Retina (tissue), 1 donor: Measurements from ENCODE around the gene SLC27A1.
"Not testable (repeated sequence)": the region's sequence is repeated elsewhere in the genome, so short reads cannot be mapped to it uniquely, and the experiment has no call there.

Source experiments
- DNase-seq: peaks from one replicate; pipeline ENCODE4 v3.0.0-alpha.2; 2016

Gene SLC27A1

DNA sequence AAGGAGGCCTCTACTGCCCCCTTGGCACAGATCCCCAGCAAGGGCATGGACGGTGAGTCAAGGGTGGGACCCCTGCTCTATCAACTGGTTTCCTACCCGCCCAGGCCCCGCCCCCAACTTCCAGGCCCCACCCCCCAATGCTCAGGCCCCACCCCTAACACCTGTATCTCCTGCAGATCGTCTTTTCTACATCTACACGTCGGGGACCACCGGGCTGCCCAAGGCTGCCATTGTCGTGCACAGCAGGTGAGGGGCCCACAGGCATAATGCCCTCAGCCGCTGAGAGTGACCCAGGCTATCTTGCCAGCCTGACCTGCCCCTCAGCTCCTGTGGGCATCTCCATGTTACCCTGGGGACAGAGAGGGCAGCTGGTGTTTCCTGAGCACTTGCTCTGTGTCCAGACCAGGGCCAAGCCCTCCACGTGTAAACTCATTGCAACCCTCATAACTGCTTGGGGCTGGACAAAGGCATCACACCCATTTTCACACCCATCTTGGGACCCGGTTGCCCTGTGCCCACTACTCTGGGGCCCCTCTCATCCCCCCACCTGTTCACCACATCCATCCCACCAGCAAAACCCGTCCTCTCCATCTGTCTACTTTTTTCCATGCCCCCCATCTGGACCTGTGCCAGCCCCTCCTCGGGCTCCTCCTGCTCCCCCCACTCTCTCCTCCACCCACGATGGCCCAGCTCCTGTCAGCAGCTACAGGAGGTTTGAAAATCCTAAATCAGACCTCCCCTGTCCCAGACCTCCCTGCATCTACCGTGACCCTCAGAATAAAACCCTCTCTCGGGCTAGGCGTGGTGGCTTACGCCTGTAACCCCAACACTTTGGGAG is 17.2 kb downstream of the SLC27A1 start:
- no peak for DNase-seq

DNA sequence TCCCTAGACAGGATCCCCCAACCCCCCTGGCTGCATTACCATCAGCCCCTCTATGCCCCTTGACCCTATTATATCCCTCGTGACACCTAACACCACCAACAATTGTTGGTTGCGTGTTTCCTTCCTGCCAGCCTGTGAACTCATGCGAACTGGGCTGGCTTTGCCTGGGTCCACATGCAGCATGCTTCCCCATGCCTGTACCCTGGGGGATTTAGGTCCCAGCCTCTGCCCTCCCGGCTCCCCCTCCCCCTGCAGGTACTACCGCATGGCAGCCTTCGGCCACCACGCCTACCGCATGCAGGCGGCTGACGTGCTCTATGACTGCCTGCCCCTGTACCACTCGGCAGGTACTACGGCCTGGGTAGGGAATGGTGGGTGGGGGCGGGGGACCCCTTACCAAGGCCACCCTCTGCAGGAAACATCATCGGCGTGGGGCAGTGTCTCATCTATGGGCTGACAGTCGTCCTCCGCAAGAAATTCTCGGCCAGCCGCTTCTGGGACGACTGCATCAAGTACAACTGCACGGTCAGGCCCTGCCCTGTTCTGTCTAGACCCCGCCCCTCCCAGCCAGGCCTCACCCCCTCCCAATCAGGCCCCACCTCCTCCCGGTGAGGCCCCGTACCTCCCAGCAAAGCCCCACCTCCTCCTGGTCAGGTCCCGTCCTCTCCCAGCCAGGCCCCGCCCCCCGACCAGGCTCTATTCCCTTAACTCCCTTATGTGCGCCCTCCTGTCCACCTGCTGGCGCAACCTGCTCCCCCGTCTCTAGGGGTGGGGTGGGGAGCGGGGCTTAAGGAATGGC is 18.5 kb downstream of the SLC27A1 start:
- no peak for DNase-seq

DNA sequence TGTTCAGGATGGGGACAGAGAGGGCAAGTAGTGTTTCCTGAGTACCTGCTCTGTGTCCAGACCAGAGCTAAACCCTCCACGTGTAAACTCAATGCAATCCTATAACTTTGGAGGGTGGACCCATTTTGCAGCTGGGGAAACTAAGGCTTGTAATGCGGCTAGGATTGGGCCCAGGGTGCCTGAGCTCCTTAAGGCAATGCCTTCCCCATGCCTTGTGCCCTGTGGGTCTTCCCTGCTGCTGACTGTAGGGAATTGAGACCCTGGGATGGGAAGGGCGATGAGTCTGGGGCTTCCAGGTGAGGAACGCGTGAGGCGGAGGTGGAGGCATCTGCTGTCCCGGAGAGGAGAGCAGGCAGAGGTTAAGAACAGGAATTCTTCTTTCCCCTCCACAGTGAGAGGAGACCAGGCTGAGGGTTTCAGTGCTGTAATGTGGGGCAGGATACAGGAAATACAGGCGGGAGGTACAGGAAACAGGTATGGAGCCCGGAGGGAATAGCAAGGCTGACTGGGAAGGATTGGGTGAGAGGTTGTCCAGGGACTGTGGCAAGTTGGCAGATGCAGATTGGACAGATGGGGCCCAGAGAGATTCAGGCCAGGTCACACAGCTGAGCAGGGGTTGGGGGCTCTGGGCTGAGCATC is 19.2 kb downstream of the SLC27A1 start:
- no peak for DNase-seq

DNA sequence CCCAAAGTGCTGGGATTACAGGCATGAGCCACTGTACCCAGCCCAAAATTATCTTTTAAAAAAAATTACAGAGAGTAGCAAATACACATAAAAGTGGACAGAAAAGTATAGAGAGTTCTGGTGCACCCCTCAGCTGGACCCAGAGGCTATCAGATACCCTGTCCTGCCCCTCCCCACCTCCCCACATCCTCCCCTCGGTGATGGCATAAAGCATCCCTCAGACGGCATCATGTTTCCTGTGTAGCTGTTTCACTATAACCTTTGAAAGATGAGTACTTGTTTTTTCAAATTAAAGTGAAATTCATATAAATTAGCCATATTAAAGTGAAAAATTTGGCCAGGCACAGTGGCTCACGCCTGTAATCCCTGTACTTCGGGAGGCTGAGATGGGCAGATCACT is 20.1 kb downstream of the SLC27A1 start:
- no peak for DNase-seq

DNA sequence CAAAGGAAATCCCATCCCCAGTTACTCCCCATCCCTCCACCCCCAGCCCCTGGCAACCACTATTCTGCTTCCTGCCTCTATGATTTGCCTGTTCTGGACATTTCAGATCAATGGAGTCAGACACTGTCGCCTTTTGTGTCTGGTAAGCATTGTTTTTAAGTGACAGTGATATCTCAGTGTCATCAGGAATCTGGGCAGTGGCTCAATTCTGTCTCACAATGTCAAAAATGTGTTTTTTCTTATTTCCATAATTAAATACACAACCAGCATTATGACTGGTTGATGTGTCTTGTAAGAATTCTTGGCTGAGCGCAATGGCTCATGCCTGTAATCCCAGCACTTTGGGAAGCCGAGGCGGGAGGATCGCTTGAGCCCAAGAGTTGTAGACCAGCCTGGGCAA is 21.0 kb downstream of the SLC27A1 start:
- no peak for DNase-seq

DNA sequence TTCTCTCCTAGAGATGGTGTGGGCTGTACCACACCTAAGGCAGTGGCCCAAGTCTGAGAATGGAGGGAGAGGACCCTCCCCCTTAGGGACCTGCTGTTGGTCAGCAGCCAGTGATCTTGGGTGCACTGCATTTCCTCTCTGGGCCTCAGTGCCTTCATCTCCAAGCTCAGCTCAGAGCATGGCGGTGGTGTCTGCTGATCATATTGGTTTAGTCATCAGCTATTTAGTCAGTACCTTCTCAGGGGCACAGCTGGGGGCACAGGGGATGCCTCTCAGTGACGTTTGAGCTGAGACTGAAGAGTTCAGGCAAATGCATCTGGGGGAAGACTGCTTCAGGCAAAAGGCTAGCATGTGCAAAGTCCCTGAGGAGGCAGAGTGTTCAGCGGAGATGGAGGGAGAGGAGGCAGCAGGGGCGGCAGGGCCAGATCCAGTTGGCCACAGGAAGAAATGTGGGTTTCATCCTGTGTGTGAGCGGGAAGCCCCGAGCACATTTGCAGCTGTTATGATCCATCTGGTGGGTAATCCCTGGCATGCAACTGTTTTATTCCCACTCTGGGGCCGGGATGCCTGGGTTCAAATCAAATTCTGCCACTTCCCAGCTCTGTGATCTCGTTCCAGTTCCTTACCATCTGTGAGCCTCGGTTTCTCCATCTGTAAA is 25.4 kb downstream of the SLC27A1 start:
- no peak for DNase-seq

DNA sequence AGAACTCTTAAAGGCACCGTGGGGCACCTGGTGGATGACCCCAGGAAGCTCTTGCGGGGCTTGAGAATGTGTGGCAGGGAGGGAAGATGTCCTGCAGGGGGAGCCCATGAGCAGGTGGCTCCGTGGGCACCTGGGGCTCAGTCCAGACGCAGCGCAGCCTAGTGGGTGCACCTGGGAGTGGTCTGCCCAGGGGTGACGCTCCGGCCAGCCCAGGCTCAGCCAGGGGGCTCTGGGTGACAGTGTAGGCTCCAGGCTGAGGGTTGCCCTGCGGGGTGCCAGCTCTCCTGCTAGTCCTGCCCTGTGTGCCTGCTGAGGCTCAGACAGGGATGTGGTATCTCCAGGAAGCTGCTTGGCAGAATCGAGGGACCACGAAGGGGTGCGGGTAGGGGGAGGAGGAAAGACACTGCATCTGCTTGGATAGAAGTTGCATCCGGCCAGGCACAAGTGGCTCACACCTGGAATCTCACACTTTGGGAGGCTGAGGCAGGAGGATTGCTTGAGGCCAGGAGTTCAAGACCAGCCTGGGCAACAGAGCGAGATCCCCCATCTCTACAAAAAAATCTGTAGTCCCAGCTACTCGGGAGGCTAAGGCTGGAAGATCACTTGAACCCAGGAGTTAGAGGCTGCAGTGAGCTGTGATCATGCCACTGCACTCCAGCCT is 26.1 kb downstream of the SLC27A1 start:
- peak; percentile 70 for DNase-seq

DNA sequence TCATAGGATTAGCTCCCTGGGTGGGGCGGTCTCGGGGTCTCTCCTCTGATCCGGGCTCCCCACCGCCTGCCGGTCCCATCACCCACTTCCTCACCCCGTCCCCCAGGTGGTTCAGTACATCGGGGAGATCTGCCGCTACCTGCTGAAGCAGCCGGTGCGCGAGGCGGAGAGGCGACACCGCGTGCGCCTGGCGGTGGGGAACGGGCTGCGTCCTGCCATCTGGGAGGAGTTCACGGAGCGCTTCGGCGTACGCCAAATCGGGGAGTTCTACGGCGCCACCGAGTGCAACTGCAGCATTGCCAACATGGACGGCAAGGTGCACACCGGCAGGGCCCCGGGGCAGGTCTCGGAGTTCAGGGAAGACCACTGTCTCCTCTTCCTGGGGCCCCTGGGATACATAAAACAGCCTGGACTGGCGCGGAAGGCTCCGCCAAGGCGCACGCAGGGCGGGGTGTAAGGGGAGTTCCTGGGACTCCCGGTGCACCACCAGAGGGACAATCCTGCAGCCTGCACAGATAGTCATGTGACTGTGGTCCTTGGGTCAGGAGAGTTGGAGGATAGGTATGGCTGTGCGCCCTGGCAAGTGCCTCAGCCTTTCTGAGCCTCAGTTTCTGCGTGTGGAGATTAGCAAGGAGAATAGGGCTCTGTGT is 26.9 kb downstream of the SLC27A1 start:
- no peak for DNase-seq

DNA sequence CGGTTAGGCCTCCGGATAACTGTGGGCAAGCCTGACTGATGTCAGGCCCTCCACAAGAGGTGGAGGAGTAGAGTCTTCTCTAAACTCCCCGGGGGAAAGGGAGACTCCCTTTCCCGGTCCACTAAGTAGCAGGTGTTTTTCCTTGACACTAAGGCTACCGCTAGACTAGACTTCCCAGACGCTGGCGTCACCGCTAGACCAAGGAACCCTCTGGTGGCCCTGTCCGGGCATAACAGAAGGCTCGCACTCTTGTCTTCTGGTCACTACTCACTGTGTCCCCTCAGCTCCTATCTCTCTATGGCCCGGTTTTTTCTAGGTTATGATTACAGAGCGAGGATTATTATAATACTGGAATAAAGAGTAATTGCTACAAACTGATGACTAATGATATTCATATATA is 28.7 kb downstream of the SLC27A1 start:
- DNase-seq: not testable (repeated sequence)

DNA sequence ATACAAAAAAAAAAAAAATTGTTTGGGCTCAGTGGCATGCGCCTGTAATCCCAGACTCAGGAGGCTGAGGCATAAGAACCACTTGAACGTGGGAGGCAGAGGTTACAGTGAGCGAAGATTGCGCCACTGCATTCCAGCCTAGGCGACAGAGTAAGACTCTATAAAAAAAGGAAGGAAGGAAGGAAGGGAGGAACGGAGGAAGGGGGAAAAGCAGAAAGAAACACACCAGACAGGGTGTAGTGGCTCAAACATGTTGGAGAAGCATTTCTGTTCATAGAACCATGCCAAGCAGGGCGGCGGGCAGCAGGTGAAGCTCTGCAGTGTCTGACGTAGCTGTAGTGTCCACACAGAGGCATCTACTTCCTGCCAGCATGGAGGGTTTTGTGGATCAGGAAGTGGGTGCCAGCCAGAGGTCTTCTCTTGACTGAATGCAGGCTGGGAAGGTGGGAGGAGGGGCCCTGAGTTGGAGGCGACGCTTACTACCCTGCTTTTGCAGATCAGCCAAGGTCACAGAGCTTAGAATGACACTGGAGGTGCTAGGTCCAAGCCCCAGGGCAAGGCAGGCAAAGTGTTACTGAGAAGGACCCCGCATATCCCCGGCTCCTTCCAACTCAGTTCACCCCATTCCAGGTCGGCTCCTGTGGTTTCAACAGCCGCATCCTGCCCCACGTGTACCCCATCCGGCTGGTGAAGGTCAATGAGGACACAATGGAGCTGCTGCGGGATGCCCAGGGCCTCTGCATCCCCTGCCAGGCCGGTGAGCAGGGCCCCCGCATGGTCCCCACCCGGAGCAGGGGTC is 29.5 kb downstream of the SLC27A1 start:
- DNase-seq: no peak

DNA sequence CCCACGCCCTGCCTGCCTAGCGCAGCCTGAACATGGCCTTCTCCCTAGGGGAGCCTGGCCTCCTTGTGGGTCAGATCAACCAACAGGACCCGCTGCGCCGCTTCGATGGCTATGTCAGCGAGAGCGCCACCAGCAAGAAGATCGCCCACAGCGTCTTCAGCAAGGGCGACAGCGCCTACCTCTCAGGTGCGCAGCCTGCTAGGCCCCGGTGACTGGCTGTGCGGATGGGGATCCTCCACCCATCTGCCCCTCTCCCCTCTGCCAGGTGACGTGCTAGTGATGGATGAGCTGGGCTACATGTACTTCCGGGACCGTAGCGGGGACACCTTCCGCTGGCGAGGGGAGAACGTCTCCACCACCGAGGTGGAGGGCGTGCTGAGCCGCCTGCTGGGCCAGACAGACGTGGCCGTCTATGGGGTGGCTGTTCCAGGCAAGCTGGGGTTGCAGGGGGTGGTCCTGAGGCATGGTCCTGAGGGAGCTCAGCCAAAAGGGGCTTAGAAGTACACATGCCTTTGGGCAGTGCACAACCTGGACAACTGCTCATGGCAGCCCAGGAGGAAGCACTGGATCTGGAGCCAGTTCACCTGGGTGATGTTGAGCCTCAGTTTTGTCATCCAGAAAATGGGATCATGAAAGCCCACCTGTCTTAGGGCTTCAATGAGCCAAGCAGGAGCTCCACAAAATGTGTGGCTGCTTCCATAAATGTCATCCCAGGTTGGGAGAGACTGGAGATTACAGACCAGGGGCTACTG is 30.3 kb downstream of the SLC27A1 start:
- no peak for DNase-seq

DNA sequence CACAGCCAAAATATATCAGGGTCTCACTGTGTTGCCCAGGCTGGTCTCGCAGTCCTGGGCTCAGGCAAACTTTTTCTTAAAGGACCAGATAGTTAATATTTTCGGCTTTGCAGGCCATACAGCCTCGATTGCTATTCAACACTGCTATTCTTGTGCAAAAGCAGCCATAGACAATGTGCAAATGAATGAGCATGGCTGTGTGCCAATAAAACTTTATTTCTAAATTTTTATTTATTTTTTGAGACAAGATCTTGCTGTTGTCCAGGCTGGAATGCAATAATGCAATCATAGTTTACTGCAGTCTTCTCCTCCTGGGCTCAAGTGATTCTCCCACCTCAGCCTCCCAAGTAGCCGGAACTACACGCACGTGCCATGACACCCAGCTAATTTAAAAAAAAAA is 32.9 kb downstream of the SLC27A1 start:
- no peak for DNase-seq

DNA sequence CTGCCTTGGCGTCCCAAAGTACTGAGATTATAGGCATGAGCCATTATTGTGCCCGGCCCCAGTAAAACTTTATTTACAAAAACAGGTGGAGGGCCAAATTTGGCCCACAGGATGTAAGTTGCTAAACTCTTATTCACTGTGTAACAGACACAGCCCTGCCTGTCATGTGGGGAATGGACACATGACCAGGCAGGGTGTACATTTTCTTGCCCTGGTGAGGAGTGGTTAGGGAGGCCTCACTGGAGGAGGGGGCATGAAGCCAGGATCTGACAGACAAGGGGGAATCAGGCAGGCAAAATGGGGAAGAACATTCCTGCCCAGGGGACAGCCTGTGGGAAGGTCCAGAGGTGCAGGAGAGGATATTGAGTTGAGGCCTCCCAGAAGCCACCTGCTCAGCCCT is 33.7 kb downstream of the SLC27A1 start:
- DNase-seq: no peak

DNA sequence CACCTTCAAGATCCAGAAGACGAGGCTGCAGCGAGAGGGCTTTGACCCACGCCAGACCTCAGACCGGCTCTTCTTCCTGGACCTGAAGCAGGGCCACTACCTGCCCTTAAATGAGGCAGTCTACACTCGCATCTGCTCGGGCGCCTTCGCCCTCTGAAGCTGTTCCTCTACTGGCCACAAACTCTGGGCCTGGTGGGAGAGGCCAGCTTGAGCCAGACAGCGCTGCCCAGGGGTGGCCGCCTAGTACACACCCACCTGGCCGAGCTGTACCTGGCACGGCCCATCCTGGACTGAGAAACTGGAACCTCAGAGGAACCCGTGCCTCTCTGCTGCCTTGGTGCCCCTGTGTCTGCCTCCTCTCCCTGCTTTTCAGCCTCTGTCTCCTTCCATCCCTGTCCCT is 34.1 kb downstream of the SLC27A1 start:
- no peak for DNase-seq

DNA sequence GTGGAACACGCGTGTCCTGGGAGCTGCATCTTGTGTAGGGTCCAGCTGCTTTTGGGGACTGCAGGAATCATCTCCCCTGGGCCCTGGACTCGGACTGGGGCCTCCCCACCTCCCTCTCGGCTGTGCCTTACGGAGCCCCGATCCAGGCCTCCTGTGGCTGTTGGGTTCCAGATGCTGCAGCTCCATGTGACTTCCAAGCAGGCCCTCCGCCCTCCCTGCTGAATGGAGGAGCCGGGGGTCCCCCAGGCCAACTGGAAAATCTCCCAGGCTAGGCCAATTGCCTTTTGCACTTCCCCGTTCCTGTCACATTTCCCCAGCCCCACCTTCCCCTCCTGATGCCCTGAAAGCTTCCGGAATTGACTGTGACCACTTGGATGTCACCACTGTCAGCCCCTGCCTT is 34.9 kb downstream of the SLC27A1 start:
- DNase-seq: no peak

DNA sequence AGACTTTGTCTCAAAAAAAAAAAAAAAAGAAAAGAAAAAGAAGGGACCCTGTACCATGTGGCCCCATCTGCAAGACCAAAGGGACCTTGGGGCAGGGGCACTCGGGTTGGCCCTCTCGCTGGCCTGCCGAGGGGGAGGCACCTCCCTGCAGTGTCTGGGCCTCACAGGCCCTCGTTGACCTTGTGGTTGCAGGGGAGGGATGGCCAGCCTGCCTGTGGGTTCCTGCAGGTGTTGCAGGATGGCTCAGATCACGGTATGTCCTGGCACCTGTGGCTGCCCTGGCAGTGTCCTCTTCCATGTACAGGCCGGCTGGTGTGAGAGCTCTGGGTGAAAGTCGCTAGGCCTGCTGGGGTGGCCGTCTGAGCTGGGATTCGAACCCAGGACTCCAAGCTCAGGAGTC is 36.4 kb downstream of the SLC27A1 start:
- DNase-seq: no peak

DNA sequence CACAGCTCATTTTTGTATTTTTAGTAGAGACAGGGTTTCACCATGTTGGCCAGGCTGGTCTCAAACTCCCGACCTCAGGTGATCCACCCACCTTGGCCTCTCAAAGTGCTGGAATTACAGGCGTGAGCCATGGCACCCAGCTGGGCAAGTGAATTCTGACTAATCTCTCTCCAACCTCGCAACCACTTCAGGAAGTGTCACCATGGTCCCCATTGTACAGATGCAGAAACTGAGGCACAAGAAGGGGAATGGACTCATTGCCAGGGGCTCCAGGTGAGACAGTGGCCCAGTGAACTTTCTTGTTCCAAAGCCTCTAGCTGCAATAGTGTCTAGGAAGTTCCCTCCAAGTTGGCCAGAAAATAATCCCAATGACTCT is 38.2 kb downstream of the SLC27A1 start:
- not testable (repeated sequence) for DNase-seq

DNA sequence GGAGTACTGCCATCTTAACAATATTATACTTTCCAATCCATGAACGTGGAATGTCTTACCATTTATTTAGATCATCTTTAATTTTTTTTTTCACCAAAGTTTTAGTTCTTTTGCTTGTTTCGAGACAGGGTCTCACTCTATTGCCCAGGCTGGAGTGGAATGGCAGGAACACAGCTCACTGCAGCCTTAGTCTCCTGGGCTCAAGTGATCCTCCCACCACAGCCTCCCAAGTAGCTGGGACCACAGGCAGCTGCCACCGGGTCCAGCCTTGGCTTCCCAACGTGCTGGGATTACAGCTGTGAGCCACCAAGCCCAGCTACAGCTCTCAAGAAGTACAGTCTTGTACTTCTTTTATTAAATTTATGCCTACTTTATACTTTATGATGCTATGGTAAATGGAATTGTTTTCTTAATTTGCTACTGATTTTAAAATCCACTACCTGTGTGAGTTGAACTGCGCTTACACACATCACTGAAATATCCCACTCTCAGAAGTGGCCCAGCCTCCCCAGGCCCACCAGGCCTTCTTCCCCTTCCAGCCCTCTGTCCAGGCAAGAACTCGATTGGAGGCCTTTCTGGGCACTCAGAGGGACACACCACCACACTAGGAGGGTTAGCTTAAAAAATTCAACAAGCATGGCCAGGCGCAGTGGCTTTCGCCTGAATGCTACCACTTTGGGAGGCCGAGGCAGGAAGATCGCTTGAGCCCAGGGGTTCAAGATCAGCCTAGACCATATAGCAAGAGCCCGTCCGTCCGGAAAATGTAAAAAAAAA is 40.1 kb downstream of the SLC27A1 start:
- DNase-seq: peak; percentile 32

DNA sequence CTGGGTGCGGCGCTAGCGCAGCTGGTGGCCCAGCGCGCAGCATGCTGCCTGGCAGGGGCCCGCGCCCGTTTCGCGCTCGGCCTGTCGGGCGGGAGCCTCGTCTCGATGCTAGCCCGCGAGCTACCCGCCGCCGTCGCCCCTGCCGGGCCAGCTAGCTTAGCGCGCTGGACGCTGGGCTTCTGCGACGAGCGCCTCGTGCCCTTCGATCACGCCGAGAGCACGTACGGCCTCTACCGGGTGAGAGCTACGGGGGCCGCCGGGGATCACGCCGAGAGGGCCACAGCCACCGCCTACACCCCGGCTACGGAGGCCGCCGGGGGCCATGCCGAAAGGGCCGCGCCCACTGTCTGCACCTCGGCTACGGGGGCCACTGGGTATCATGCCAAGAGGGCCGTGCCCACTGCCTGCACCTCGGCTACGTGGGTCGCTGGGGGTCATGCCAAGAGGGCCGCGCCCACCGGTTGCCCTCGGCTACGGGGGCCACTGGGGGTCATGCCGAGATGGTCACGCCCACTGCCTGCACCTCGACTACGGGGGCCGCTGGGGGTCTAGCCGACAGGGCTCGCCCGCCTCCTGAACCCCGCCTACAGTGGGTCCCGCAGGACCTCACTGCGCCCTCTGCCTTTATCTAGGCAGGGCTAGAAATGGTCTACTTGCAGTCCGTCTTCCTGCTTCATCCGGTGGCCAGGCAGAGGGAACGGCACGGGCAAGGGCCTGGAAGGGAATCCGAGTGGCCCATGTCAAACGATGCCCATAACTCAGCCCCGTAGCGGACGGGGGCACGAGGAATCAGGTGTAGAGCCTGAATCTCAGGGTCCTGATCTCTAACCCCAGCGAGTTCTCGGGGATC is 41.6 kb downstream of the SLC27A1 start:
- DNase-seq: peak; percentile 97
